Measurements from ENCODE around the gene RBPJL.
"Not testable (repeated sequence)": the region's sequence is repeated elsewhere in the genome, so short reads cannot be mapped to it uniquely, and the experiment has no call there.

RBPJL gene

GRCh38 chr20:45344168-45344860 lies 37.7 kb downstream of the RBPJL start:
- DNase-seq: no peak

- no peak for DNase-seq
Observed at GRCh38 chr20:45345104-45345936, 38.7 kb downstream of the RBPJL start.

- DNase-seq: no peak
Observed at GRCh38 chr20:45346291-45346718, 39.7 kb downstream of the RBPJL start.

GRCh38 chr20:45346851-45347250 lies 40.2 kb downstream of the RBPJL start:
- DNase-seq: no peak

DNA sequence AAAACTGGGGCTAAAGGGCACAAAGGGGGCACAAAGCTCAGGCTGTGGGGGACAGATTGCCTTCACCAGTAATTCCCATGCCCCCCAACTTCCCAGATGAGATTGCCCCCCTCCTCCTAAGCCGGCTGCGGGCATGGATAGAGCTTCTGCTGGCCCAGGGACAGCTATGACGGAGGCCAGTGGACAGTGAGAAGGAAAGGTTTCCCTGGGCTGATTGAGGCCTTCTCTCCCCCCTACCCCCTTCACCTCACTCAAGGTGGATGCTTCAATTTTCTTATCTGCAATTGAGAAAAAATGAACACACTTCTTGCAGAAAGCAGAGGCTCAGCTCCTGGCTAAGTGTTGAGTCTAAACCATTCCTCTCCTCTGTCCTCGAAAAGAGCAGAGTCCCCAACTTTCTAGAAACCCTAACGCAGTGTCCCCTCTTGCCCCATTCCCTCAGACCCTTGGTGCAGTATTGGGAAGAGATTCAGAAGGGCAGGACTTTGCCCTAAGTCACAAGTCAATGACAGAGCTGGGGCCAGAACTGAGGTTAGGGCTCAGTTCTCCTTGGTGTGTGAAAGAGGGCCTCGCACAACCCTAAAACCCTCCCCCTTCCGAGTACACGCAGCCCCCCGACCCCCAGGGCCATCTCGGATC lies 40.8 kb downstream of the RBPJL start:
- DNase-seq: no peak

GRCh38 chr20:45347936-45348778 lies 41.5 kb downstream of the RBPJL start, which contains the start of gene SDC4:
Gene SDC4, minus strand, starts transcription at chr20:45348424. Its CDS starts 40 bp downstream, at chr20:45348384.
- peak; percentile 34 for DNase-seq

- DNase-seq: no peak
Observed at GRCh38 chr20:45350217-45350616, 43.6 kb downstream of the RBPJL start.

DNA sequence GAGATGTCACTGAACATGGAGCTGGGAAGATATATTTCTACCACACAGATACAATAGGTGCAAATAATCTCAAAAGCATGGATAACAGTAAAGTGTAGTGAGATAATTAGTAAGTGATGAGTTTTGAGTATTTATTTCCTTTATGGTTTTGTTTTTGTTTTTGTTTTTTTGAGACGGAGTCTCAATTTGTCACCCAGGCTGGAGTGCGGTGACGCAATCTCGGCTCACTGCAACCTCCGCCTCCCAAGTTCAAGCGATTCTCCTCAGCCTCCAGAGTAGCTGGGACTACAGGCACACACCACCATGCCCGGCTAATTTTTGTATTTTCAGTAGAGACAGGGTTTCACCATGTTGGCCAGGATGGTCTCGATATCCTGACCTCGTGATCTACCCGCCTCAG lies 44.2 kb downstream of the RBPJL start:
- not testable (repeated sequence) for DNase-seq

DNA sequence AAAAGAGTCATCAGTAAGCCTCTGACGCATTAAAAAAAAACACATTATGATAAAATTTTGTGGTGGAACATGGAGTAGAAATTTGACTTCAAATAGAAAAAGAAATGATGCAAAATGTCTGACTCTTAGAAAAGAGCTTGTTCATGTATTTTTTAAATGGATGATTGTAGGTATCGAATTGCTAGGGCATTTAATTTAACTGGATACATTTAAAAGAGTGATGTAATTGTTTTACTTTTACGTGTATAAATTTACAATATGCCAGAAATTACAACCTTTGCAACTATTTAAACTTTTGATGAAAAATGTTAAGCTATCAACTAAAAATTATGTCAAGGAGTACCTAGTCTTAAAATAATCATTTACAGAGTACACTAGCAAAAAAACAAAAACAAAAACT lies 46.1 kb downstream of the RBPJL start:
- DNase-seq: no peak

- no peak for DNase-seq
Observed at GRCh38 chr20:45353746-45354145, 47.1 kb downstream of the RBPJL start.

- no peak for DNase-seq
Observed at GRCh38 chr20:45354423-45355208, 48.0 kb downstream of the RBPJL start.

- DNase-seq: no peak
Observed at GRCh38 chr20:45355209-45356084, 48.8 kb downstream of the RBPJL start.

DNA sequence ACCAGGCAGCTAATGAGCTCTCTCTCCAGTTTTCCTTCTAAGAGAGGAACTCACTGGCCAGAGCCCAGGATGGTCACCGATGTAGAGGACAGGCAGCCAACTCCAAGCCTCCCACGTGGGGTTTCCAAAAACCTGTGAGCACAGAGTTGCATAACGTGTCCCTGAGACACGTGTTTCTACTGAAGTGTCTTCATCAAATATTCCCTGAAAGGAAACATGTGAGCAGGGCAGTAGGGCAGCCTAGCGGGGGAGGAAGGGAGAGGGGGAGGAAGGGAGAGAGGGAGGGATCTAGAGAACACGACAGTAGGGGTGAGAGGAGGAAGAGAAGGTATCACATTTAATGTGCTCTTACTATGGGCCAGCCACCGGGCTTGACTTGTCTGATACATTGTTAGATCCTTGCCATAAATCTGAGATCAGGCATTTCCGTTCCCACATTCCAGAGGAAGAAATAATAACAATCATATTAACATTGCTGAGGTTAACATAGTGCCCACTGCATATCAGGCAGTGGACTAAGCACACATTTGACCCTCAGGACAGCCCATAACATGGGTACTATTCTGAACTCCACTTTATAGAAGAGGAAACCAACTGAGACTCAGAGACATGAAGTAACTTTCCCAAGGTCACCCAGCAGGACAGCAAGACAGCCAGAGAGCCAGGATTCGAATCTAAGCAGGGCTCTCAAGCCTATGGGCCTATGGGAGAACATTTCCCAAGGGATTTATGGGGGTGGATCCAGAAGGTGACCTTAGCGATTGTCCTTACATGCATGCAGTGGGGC lies 51.8 kb downstream of the RBPJL start:
- DNase-seq: no peak

GRCh38 chr20:45359069-45359405 lies 52.4 kb downstream of the RBPJL start:
- DNase-seq: no peak

- DNase-seq: no peak
Observed at GRCh38 chr20:45359406-45360148, 52.9 kb downstream of the RBPJL start.

GRCh38 chr20:45361793-45362192 lies 55.2 kb downstream of the RBPJL start:
- no peak for DNase-seq

DNA sequence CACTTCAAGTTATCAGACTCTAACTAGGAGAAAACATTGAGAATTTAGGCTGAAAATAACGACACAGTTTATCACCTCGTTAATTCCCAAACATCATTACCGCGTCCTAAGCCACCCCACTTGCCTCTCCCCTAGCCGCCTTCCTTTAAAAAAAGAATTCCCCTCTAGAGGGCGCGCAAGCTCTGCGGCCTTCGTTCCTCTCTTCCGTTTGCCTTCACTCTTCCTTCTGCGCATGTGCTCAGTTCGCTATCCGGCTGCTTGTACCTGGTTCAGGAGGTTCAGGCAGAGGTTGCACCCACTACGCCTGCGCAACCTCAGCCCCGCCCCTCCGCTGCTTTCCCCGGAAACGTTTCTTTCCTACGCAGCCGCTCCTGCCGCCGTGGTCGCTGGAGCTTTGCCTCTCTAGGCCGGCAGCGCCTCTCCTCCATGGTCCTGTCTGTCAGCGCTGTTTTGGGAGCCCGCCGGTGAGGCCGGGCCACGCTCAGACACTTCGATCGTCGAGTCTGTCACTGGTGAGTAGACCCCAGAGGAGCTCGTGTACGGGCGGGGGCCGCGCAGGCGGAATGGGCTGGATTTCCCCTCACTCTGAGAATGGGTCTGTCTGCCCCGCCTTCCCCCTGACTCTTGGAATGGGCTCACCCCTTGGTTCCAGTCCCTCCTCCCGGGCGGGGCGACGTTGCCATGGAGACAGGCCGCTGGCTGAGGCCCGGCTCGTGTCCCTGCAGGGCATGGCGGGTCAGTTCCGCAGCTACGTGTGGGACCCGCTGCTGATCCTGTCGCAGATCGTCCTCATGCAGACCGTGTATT lies 56.4 kb downstream of the RBPJL start, which contains the start of gene SYS1:
SYS1 (plus strand) TSS at position 353 of the 807 bp plus-strand sequence; CDS start at position 729, 376 bp downstream.
- DNase-seq: peak; percentile 81
